ENCODE data around the gene BMPR2. TPM values are rescaled to one million over a fixed set of nuclear protein-coding genes. Genes with fewer than 3 reads are reported as not detected.
"Not testable (repeated sequence)": the region's sequence is repeated elsewhere in the genome, so short reads cannot be mapped to it uniquely, and the experiment has no call there.

Gene BMPR2
- polyA plus RNA-seq, 1 donor (not counting 4 experiments of a cell fraction or from before 2014, with no cell fraction given): 31.9 TPM

DNA sequence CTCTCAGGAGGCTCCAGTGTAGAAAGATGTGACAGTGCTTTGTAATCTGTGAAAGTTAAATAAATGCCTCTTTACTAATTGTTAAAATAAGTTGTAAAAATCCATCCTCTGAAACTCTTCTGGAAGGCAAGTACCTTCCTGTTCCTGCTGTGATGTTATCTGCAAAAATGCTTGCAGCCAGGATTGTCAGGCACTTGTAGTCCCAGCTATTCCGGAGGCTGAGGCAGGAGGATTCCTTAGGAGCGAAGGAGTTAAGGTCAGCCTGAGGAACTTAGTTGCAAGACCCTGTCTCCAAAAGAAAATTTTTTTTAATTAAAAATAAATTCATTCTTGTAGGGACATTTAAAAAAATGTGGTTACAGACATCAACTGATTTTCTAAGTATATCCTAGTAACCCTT is 22.7 kb upstream of the BMPR2 start:
- Histone ChIP-seq H3K27ac (ENCODE audit: control insufficient read depth, insufficient read depth, low read length) (no peak overlapping the region), H3K27me3 (ENCODE audit: control insufficient read depth, extremely low read depth, insufficient read depth, low read length) (no peaks in the 10 kb centered on the region), H3K4me1 (ENCODE audit: control insufficient read depth, extremely low read depth, insufficient read depth, low read length) (no peaks in the 10 kb centered on the region), H4K20me1 (ENCODE audit: control insufficient read depth, extremely low read depth, insufficient read depth, low read length) (no peaks in the 10 kb centered on the region), H3K9me3 (ENCODE audit: control insufficient read depth, low read depth, low read length) (no peaks in the 10 kb centered on the region), H2AFZ (ENCODE audit: control insufficient read depth, low read length) (no peak overlapping the region), H3K9me1 (ENCODE audit: control insufficient read depth, extremely low read depth, insufficient read depth, low read length) (no peaks in the 10 kb centered on the region), H3K9ac (ENCODE audit: control insufficient read depth, extremely low read depth, insufficient read depth, low read length) (no peak overlapping the region), H3K79me2 (ENCODE audit: control insufficient read depth, insufficient read depth, low read length) (no peaks in the 10 kb centered on the region), H3K4me3 (ENCODE audit: control insufficient read depth in 2 of 3, extremely low read depth in 1 of 3, insufficient read depth in 2 of 3, low read depth in 1 of 3, low read length in 3 of 3) (no peak overlapping the region), H3K36me3 (ENCODE audit: control insufficient read depth in 2 of 2, extremely low read depth in 1 of 2, insufficient read depth in 2 of 2, low read length in 2 of 2) (no peaks in the 10 kb centered on the region), H3K4me2 (ENCODE audit: control insufficient read depth, extremely low read depth, insufficient read depth, low read depth, low read length) (no peak overlapping the region)
- DNase-seq (ENCODE audit: low read depth, low spot score): no peak
- FAIRE-seq: no peak
- dilution Hi-C loops (cut with MboI; ENCODE audit: extremely low pct_ligation_motif_present, low sequenced_read_pairs): no loop called here
- no peak for TF ChIP-seq EZH2 (IDR thresholded peaks at IDR 0.05; ENCODE audit: low read length)
- TF ChIP-seq CTCF (optimal IDR thresholded peaks at IDR 0.05 in 1 of 3, IDR thresholded peaks at IDR 0.05 in 1 of 3, conservative IDR thresholded peaks at IDR 0.05 in 1 of 3; ENCODE audit: extremely low read depth in 1 of 3, insufficient read depth in 2 of 3, low read length in 3 of 3): no peak

GRCh38 chr2:202355993-202356505 is 20.1 kb upstream of the BMPR2 start:
- H3K9ac ChIP-seq (ENCODE audit: control insufficient read depth, extremely low read depth, insufficient read depth, low read length): no peak overlapping the region
- H3K4me1 ChIP-seq (ENCODE audit: control insufficient read depth, extremely low read depth, insufficient read depth, low read length): no peaks in the 10 kb centered on the region
- no peaks in the 10 kb centered on the region for H3K27me3 ChIP-seq (ENCODE audit: control insufficient read depth, extremely low read depth, insufficient read depth, low read length)
- dilution Hi-C loops (cut with MboI; ENCODE audit: extremely low pct_ligation_motif_present, low sequenced_read_pairs): no loop called here
- DNase-seq (ENCODE audit: low read depth, low spot score) (no peak), FAIRE-seq (no peak)
- H2AFZ ChIP-seq (ENCODE audit: control insufficient read depth, low read length): no peak overlapping the region
- H3K9me3 ChIP-seq (ENCODE audit: control insufficient read depth, low read depth, low read length): no peaks in the 10 kb centered on the region
- no peaks in the 10 kb centered on the region for H3K79me2 ChIP-seq (ENCODE audit: control insufficient read depth, insufficient read depth, low read length)
- no peak overlapping the region for H3K4me3 ChIP-seq (ENCODE audit: control insufficient read depth in 2 of 3, extremely low read depth in 1 of 3, insufficient read depth in 2 of 3, low read depth in 1 of 3, low read length in 3 of 3)
- no peaks in the 10 kb centered on the region for H4K20me1 ChIP-seq (ENCODE audit: control insufficient read depth, extremely low read depth, insufficient read depth, low read length)
- no peaks in the 10 kb centered on the region for H3K36me3 ChIP-seq (ENCODE audit: control insufficient read depth in 2 of 2, extremely low read depth in 1 of 2, insufficient read depth in 2 of 2, low read length in 2 of 2)
- no peaks in the 10 kb centered on the region for H3K9me1 ChIP-seq (ENCODE audit: control insufficient read depth, extremely low read depth, insufficient read depth, low read length)
- TF ChIP-seq CTCF (optimal IDR thresholded peaks at IDR 0.05 in 1 of 3, IDR thresholded peaks at IDR 0.05 in 1 of 3, conservative IDR thresholded peaks at IDR 0.05 in 1 of 3; ENCODE audit: extremely low read depth in 1 of 3, insufficient read depth in 2 of 3, low read length in 3 of 3) (no peak), EZH2 (IDR thresholded peaks at IDR 0.05; ENCODE audit: low read length) (no peak)
- no peak overlapping the region for H3K4me2 ChIP-seq (ENCODE audit: control insufficient read depth, extremely low read depth, insufficient read depth, low read depth, low read length)
- H3K27ac ChIP-seq (ENCODE audit: control insufficient read depth, insufficient read depth, low read length): no peak overlapping the region

DNA sequence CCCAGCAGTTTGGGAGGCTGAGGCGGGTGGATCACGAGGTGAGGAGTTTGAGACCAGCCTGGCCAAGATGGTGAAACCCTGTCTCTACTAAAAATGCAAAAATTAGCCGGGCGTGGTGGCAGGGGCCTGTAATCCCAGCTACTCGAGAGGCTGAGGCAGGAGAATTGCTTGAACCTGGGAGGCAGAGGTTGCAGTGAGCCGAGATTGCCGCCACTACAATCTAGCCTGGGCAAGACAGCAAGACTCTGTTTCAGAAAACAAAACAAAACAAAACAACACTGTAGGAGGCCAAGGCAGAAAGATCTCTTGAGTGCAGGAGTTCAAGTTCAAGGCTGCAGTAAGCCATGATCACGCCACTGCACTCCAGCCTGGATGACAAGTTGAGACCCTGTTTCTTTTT is 17.2 kb upstream of the BMPR2 start:
- H3K9me1 ChIP-seq (ENCODE audit: control insufficient read depth, extremely low read depth, insufficient read depth, low read length); H3K9ac ChIP-seq (ENCODE audit: control insufficient read depth, extremely low read depth, insufficient read depth, low read length); H3K4me2 ChIP-seq (ENCODE audit: control insufficient read depth, extremely low read depth, insufficient read depth, low read depth, low read length); H3K27ac ChIP-seq (ENCODE audit: control insufficient read depth, insufficient read depth, low read length); H3K9me3 ChIP-seq (ENCODE audit: control insufficient read depth, low read depth, low read length); H4K20me1 ChIP-seq (ENCODE audit: control insufficient read depth, extremely low read depth, insufficient read depth, low read length); dilution Hi-C loops (cut with MboI; ENCODE audit: extremely low pct_ligation_motif_present, low sequenced_read_pairs); H3K4me3 ChIP-seq (ENCODE audit: control insufficient read depth in 2 of 3, extremely low read depth in 1 of 3, insufficient read depth in 2 of 3, low read depth in 1 of 3, low read length in 3 of 3); FAIRE-seq; H3K79me2 ChIP-seq (ENCODE audit: control insufficient read depth, insufficient read depth, low read length); H2AFZ ChIP-seq (ENCODE audit: control insufficient read depth, low read length); H3K36me3 ChIP-seq (ENCODE audit: control insufficient read depth in 2 of 2, extremely low read depth in 1 of 2, insufficient read depth in 2 of 2, low read length in 2 of 2); DNase-seq (ENCODE audit: low read depth, low spot score); H3K4me1 ChIP-seq (ENCODE audit: control insufficient read depth, extremely low read depth, insufficient read depth, low read length); H3K27me3 ChIP-seq (ENCODE audit: control insufficient read depth, extremely low read depth, insufficient read depth, low read length): not testable (repeated sequence)

All from keratinocyte (primary cell).